Fibroblast of lung (primary cell): ENCODE measurements around the gene FAM13A.

Experiments used
- CTCF ChIP-seq, 2 donors: IDR thresholded peaks in 1 of 2; conservative IDR thresholded peaks in 1 of 2; 1 replicate in 1 of 2; 2 replicates in 1 of 2; pipeline ENCODE4 v1.5.1; 2011 to 2012; ENCODE audit warnings: low read length in 2 of 2, control low read depth in 1 of 2, inconsistent platforms in 1 of 2, low read depth in 1 of 2, mild to moderate bottlenecking in 1 of 2
- EZH2 ChIP-seq: IDR thresholded peaks from 2 replicates; pipeline ENCODE4 v1.5.1; 2012; ENCODE audit warnings: low read length, control low read depth, mild to moderate bottlenecking; ENCODE audit errors: missing control alignments

- TF ChIP-seq CTCF (conservative IDR thresholded peaks at IDR 0.05 in 1 of 2, IDR thresholded peaks at IDR 0.05 in 1 of 2; ENCODE audit: low read depth in 1 of 2, low read length in 2 of 2): no peak
- TF ChIP-seq EZH2: no peak
Observed at GRCh38 chr4:89042055-89042454, 14.9 kb downstream of the FAM13A start.
